HCT116 (cell line): ENCODE measurements around the gene ERP27. TPM values are rescaled to one million over a fixed set of nuclear protein-coding genes. Genes with fewer than 3 reads are reported as not detected.

ENCODE experiments used
- ATAC-seq: fragments of 200-7000 bp; cut with Tn5 transposase; 2 replicates; pipeline ENCODE4 v1.9.1; 2020; ENCODE audit warnings: mild to moderate bottlenecking, moderate library complexity
- BruUV-seq: library from RNA; stranded (reverse); fragments of 400-500 nt; replicated peaks from 2 replicates; lab custom pipeline; 2021; lab: Mats Ljungman, UMichigan
- CTCF ChIA-PET: fragments of 300-600 bp; sonication (Branson Sonifier 250); formaldehyde crosslinking; loops from one replicate; lab custom pipeline; 2021; ENCODE audit warnings: antibody characterized with exemption; lab: Charles Lee
- POLR2A ChIA-PET: fragments of 300-600, 350-600 bp; sonication (Branson Sonifier 250); formaldehyde crosslinking; loops from one replicate; lab custom pipeline; 2021; ENCODE audit warnings: antibody characterized with exemption; lab: Charles Lee
- RAD21 ChIA-PET, 2 experiments: fragments of 300-600 bp; sonication (Branson Sonifier 250); formaldehyde crosslinking; loops; one replicate each; lab custom pipeline; 2023; ENCODE audit warnings: low total read pairs in 2 of 2; ENCODE audit not compliant: uncharacterized antibody in 2 of 2, unreplicated experiment in 2 of 2, low non-redundant PET in 1 of 2; lab: Charles Lee
- DNase-seq: peaks from one replicate; pipeline ENCODE4 v3.0.0-alpha.2; 2010; ENCODE audit warnings: low read depth, low spot score
- H2AFZ ChIP-seq: fragments of 200-600 bp; shearing (Covaris generic), sonication (generic); 2 replicates; pipeline ENCODE4 v1.6.1; 2017; ENCODE audit warnings: low read depth, mixed run types, mixed read lengths, antibody characterized with exemption, low read length; ENCODE audit not compliant: poor library complexity, severe bottlenecking
- H3K27ac ChIP-seq: 2 replicates; pipeline ENCODE4 v1.5.1; 2012; ENCODE audit warnings: low read depth, low read length
- H3K27me3 ChIP-seq: fragments of 200-600 bp; sonication (generic); 2 replicates; pipeline ENCODE4 v1.6.1; 2016; ENCODE audit warnings: mixed run types, low read length, mixed read lengths; ENCODE audit not compliant: insufficient read depth
- H3K36me3 ChIP-seq, 2 experiments: fragments of 200-500 bp in 1 of 2; fragments of 200-600 bp in 1 of 2; sonication (Bioruptor generic) in 1 of 2; sonication (generic) in 1 of 2; 2 replicates each; pipeline versions ENCODE4 v1.5.1 to v1.6.1; 2014 to 2016; ENCODE audit warnings: low read length in 2 of 2, inconsistent platforms in 1 of 2, mixed read lengths in 1 of 2, mixed run types in 1 of 2; ENCODE audit not compliant: insufficient read depth in 2 of 2, control insufficient read depth in 1 of 2
- H3K4me1 ChIP-seq, 2 experiments: fragments of 200-600 bp in 1 of 2; sonication (generic) in 1 of 2; 2 replicates each; pipeline versions ENCODE4 v1.5.1 to v1.6.1; 2012 to 2017; ENCODE audit warnings: low read length in 2 of 2, inconsistent platforms in 1 of 2, mild to moderate bottlenecking in 1 of 2, mixed read lengths in 1 of 2, mixed run types in 1 of 2, moderate library complexity in 1 of 2; ENCODE audit not compliant: insufficient read depth in 2 of 2, control insufficient read depth in 1 of 2
- H3K4me2 ChIP-seq: fragments of 200-600 bp; sonication (generic); 2 replicates; pipeline ENCODE4 v1.6.1; 2017; ENCODE audit warnings: mixed run types, low read length, mixed read lengths
- H3K4me3 ChIP-seq, 2 experiments: fragments of 200-600 bp in 1 of 2; sonication (generic) in 1 of 2; replicated peaks in 1 of 2; 2 replicates each; pipeline ENCODE4 v1.5.1; 2011 to 2016; ENCODE audit warnings: low read length in 2 of 2, control low read depth in 1 of 2, low read depth in 1 of 2, mild to moderate bottlenecking in 1 of 2, mixed read lengths in 1 of 2, mixed run types in 1 of 2
- H3K79me2 ChIP-seq: fragments of 200-600 bp; sonication (generic); 2 replicates; pipeline ENCODE4 v1.6.1; 2017; ENCODE audit warnings: mild to moderate bottlenecking, mixed run types, low read length, moderate library complexity, mixed read lengths; ENCODE audit not compliant: insufficient read depth
- H3K9ac ChIP-seq: fragments of 200-600 bp; sonication (generic); 2 replicates; pipeline ENCODE4 v1.6.1; 2016; ENCODE audit warnings: low read length, mixed read lengths
- H3K9me2 ChIP-seq: fragments of 200-600 bp; sonication (generic), shearing (Covaris generic); 2 replicates; pipeline ENCODE4 v1.6.1; 2017; ENCODE audit warnings: mixed run types, mild to moderate bottlenecking, moderate library complexity; ENCODE audit not compliant: insufficient read depth
- H3K9me3 ChIP-seq, 2 experiments: fragments of 200-500 bp in 1 of 2; fragments of 200-600 bp in 1 of 2; sonication (Bioruptor generic) in 1 of 2; sonication (generic) in 1 of 2; 2 replicates each; pipeline ENCODE4 v1.6.1; 2014 to 2017; ENCODE audit warnings: low read length in 2 of 2, mixed read lengths in 2 of 2, inconsistent platforms in 1 of 2, low read depth in 1 of 2, mild to moderate bottlenecking in 1 of 2, mixed run types in 1 of 2, moderate library complexity in 1 of 2; ENCODE audit not compliant: control insufficient read depth in 1 of 2, insufficient read depth in 1 of 2
- H4K20me1 ChIP-seq: fragments of 200-600 bp; sonication (generic), shearing (Covaris generic); 2 replicates; pipeline ENCODE4 v1.6.1; 2017; ENCODE audit warnings: mixed run types, mild to moderate bottlenecking, moderate library complexity; ENCODE audit not compliant: insufficient read depth
- CBX3 ChIP-seq: IDR thresholded peaks from 2 replicates; pipeline ENCODE4 v1.6.1; 2012; ENCODE audit warnings: low read depth
- CTCF ChIP-seq, 3 experiments: fragments of 200-600 bp in 1 of 3; sonication (generic) in 1 of 3; IDR thresholded peaks in 2 of 3; conservative IDR thresholded peaks in 1 of 3; 2 replicates each; pipeline ENCODE4 v1.5.1; 2012 to 2017; ENCODE audit warnings: low read depth in 2 of 3, low read length in 2 of 3, antibody characterized with exemption in 1 of 3, borderline replicate concordance in 1 of 3, control low read depth in 1 of 3, mild to moderate bottlenecking in 1 of 3, mixed read lengths in 1 of 3, mixed run types in 1 of 3, moderate library complexity in 1 of 3; ENCODE audit not compliant: insufficient read depth in 1 of 3
- EZH2phosphoT487 ChIP-seq: fragments of 200-600 bp; IDR thresholded peaks from 2 replicates; pipeline ENCODE4 v1.6.1; 2018; ENCODE audit warnings: antibody characterized with exemption, borderline replicate concordance
- FOSL1 ChIP-seq: IDR thresholded peaks from 2 replicates; pipeline ENCODE4 v1.6.1; 2012; ENCODE audit warnings: low read depth
- JUND ChIP-seq: IDR thresholded peaks from 2 replicates; pipeline ENCODE4 v1.6.1; 2012
- POLR2A ChIP-seq: IDR thresholded peaks from 2 replicates; pipeline ENCODE4 v1.7.0; 2011; ENCODE audit warnings: borderline replicate concordance; ENCODE audit not compliant: insufficient read depth, insufficient read length; ENCODE audit errors: extremely low read depth
- POLR2AphosphoS5 ChIP-seq: IDR thresholded peaks from 2 replicates; pipeline ENCODE4 v1.6.1; 2011; ENCODE audit warnings: mild to moderate bottlenecking, low read depth, low read length, moderate library complexity
- RAD21 ChIP-seq: IDR thresholded peaks from 2 replicates; pipeline ENCODE4 v1.6.1; 2012; ENCODE audit warnings: low read depth, mild to moderate bottlenecking
- SIN3A ChIP-seq: IDR thresholded peaks from 2 replicates; pipeline ENCODE4 v1.6.1; 2012; ENCODE audit warnings: low read depth
- TCF7L2 ChIP-seq: IDR thresholded peaks from 2 replicates; pipeline ENCODE4 v1.7.0; 2011; ENCODE audit warnings: borderline replicate concordance, inconsistent platforms; ENCODE audit not compliant: insufficient read depth, insufficient read length; ENCODE audit errors: extremely low read depth
- ZBTB33 ChIP-seq: IDR thresholded peaks from 2 replicates; pipeline ENCODE4 v1.6.1; 2011; ENCODE audit warnings: mild to moderate bottlenecking, low read length, moderate library complexity; ENCODE audit not compliant: insufficient replicate concordance; ENCODE audit errors: extremely low read depth
- ZFX ChIP-seq: fragments of 450-650 bp; IDR thresholded peaks from 2 replicates; pipeline ENCODE4 v1.6.1; 2017
- intact Hi-C: fragments of 100-400 bp; cut with micrococcal nuclease; formaldehyde crosslinking; loops from 2 replicates; pipeline ENCODE4 v1.10.0; 2022
- total RNA-seq: library from RNA; stranded (reverse); gene quantifications from one replicate; pipeline ENCODE4 v1.2.1, GENCODE V29; 2021; ENCODE audit not compliant: unreplicated experiment

ERP27 gene
- total RNA-seq, 1 experiment from 2014 or later, result 0.39 TPM

- TF ChIP-seq EZH2phosphoT487, result no peak
These were observed 9.4 kb downstream of the ERP27 start (continued) for GRCh38 chr12:14928931-14929330.

- no peaks in the 10 kb centered on the region for H4K20me1 ChIP-seq
- CTCF ChIA-PET, result no interaction called here
- no peak overlapping the region for H3K4me2 ChIP-seq
- no peaks in the 10 kb centered on the region for H3K79me2 ChIP-seq
- H2AFZ ChIP-seq, result no peak overlapping the region
- no peak for ATAC-seq
- no peaks in the 10 kb centered on the region for H3K36me3 ChIP-seq
- H3K4me3 ChIP-seq, result no peak overlapping the region
- H3K9me3 ChIP-seq, result no peaks in the 10 kb centered on the region
- TF ChIP-seq CBX3, result no peak
- TF ChIP-seq POLR2A, result no peak
- TF ChIP-seq ZBTB33, result no peak
- no peak for TF ChIP-seq SIN3A
- TF ChIP-seq ZFX, result no peak
- no peak for TF ChIP-seq JUND
- no peak for TF ChIP-seq RAD21
- TF ChIP-seq FOSL1, result no peak
- no peak for TF ChIP-seq TCF7L2
- no peak for TF ChIP-seq POLR2AphosphoS5
- TF ChIP-seq CTCF (IDR thresholded peaks at IDR 0.05 in 2 of 3, conservative IDR thresholded peaks at IDR 0.05 in 1 of 3; ENCODE audit: borderline replicate concordance in 1 of 3, insufficient read depth in 1 of 3, low read depth in 2 of 3, low read length in 2 of 3), result no peak
- no peaks in the 10 kb centered on the region for H3K9me2 ChIP-seq
- H3K27ac ChIP-seq, result no peak overlapping the region
- POLR2A ChIA-PET, result no interaction called here
- no TSS peak for BruUV-seq
- no peak overlapping the region for H3K9ac ChIP-seq
- RAD21 ChIA-PET, result interaction anchor here in 1 of 2 experiments (0.6 kb wide), 1 partner anchor 601 kb away, joined by 3 read pairs; no protein-coding TSS in a partner anchor
- no peak for DNase-seq
- H3K27me3 ChIP-seq, result no peaks in the 10 kb centered on the region
- intact Hi-C loops, result no loop called here
- H3K4me1 ChIP-seq, result peaks cover 16 to 23% of the 10 kb centered on the region in 2 experiments; a peak in 3 of 4 replicates
These were observed 11.1 kb downstream of the ERP27 start for GRCh38 chr12:14927267-14927666.
